Cerebellar cortex (tissue), 1 donor: ENCODE data around the gene DRC7.
"Not testable (repeated sequence)": the region's sequence is repeated elsewhere in the genome, so short reads cannot be mapped to it uniquely, and the experiment has no call there.

Source experiments
- DNase-seq: peaks from one replicate; pipeline ENCODE4 v3.0.0-alpha.2; 2015; ENCODE audit warnings: low spot score

The DRC7 gene

GRCh38 chr16:57735755-57736418, 41.3 kb downstream of the DRC7 start, which contains the start of gene KATNB1:
KATNB1 (plus strand) TSS chr16:57735770; CDS start chr16:57737244, 1,474 bp downstream.
- peak; percentile 13 for DNase-seq

- peak; percentile 19 for DNase-seq
These were observed 42.1 kb downstream of the DRC7 start for GRCh38 chr16:57736419-57737351.

GRCh38 chr16:57738844-57739243, 44.2 kb downstream of the DRC7 start:
- DNase-seq: no peak

GRCh38 chr16:57739756-57740422, 45.3 kb downstream of the DRC7 start:
- no peak for DNase-seq

- DNase-seq: no peak
These were observed 45.9 kb downstream of the DRC7 start for GRCh38 chr16:57740423-57741071.

- peak; percentile 20 for DNase-seq
These were observed 47.1 kb downstream of the DRC7 start for GRCh38 chr16:57741660-57742191.

- no peak for DNase-seq
These were observed 47.9 kb downstream of the DRC7 start for GRCh38 chr16:57742543-57742942.

- DNase-seq: no peak
These were observed 48.9 kb downstream of the DRC7 start for GRCh38 chr16:57743458-57743857.

- DNase-seq: no peak
These were observed 49.5 kb downstream of the DRC7 start for GRCh38 chr16:57743886-57744641.

- no peak for DNase-seq
These were observed 50.0 kb downstream of the DRC7 start for GRCh38 chr16:57744642-57744903.

- DNase-seq: no peak
These were observed 51.2 kb downstream of the DRC7 start for GRCh38 chr16:57745768-57746167.

- DNase-seq: not testable (repeated sequence)
These were observed 51.7 kb downstream of the DRC7 start for GRCh38 chr16:57746316-57746715.

- no peak for DNase-seq
These were observed 52.5 kb downstream of the DRC7 start for GRCh38 chr16:57747091-57747490.

- no peak for DNase-seq
These were observed 52.9 kb downstream of the DRC7 start for GRCh38 chr16:57747496-57747895.

- no peak for DNase-seq
These were observed 53.4 kb downstream of the DRC7 start for GRCh38 chr16:57747996-57748395.

- no peak for DNase-seq
These were observed 54.0 kb downstream of the DRC7 start for GRCh38 chr16:57748596-57748995.

GRCh38 chr16:57749101-57749692, 54.6 kb downstream of the DRC7 start:
- DNase-seq: no peak

GRCh38 chr16:57749856-57750452, 55.3 kb downstream of the DRC7 start:
- DNase-seq: no peak

GRCh38 chr16:57750796-57751538, 56.4 kb downstream of the DRC7 start:
- DNase-seq: no peak
